Activated T-cell treated with anti-CD3 and anti-CD28 coated beads, Interleukin-2, amount 50 U/mL, for 72 hours (primary cell): ENCODE measurements around the gene EMILIN2. TPM values are rescaled to one million over a fixed set of nuclear protein-coding genes. Genes with fewer than 3 reads are reported as not detected.
"Not testable (repeated sequence)": the region's sequence is repeated elsewhere in the genome, so short reads cannot be mapped to it uniquely, and the experiment has no call there.

Experiments
- ATAC-seq, 2 donors: fragments of 150-1000 bp; cut with Tn5 transposase; replicated peaks in 1 of 2; 2 replicates each; pipeline ENCODE4 v1.10.0; 2021; ENCODE audit warnings: moderate library complexity in 2 of 2, mild to moderate bottlenecking in 1 of 2
- DNase-seq, 2 donors: peaks; one replicate each; pipeline ENCODE4 v3.0.0; 2021 to 2022; ENCODE audit warnings: mixed read lengths in 1 of 2
- H3K27ac Mint-ChIP-seq: one replicate; pipeline ENCODE4 v1.8.0; 2022; ENCODE audit warnings: mild to moderate bottlenecking, moderate library complexity, mixed read lengths
- H3K27me3 Mint-ChIP-seq: one replicate; pipeline ENCODE4 v1.8.0; 2022; ENCODE audit warnings: low read depth, mixed read lengths
- H3K36me3 Mint-ChIP-seq, 2 donors: one replicate each; pipeline ENCODE4 v1.8.0; 2022; ENCODE audit warnings: mixed read lengths in 2 of 2, mild to moderate bottlenecking in 1 of 2; ENCODE audit not compliant: insufficient read depth in 2 of 2
- H3K4me1 Mint-ChIP-seq: one replicate; pipeline ENCODE4 v1.8.0; 2022; ENCODE audit warnings: low read depth, mixed read lengths
- H3K4me3 Mint-ChIP-seq, 2 donors: one replicate each; pipeline ENCODE4 v1.8.0; 2022; ENCODE audit warnings: mild to moderate bottlenecking in 2 of 2, mixed read lengths in 2 of 2, moderate library complexity in 2 of 2
- H3K9me3 Mint-ChIP-seq, 2 donors: one replicate each; pipeline ENCODE4 v1.8.0; 2022; ENCODE audit warnings: mixed read lengths in 2 of 2
- total RNA-seq, 2 donors: library from RNA; stranded (reverse); gene quantifications; one replicate each; pipeline ENCODE4 v1.2.3, GENCODE V29; 2022

Gene EMILIN2
- total RNA-seq, 2 donors from 2014 or later: 12.7 to 18.3 TPM

- H3K4me3 Mint-ChIP-seq: peak overlapping the region; percentile 80 to 89
- ATAC-seq (no peak), DNase-seq (no peak)
- H3K9me3 Mint-ChIP-seq: no peaks in the 10 kb centered on the region
- H3K4me1 Mint-ChIP-seq: peaks cover 48% of the 10 kb centered on the region
- H3K36me3 Mint-ChIP-seq: peaks cover 4 to 8% of the 10 kb centered on the region in 2 donors
- peak overlapping the region; percentile 52 for H3K27ac Mint-ChIP-seq
- peaks cover 28% of the 10 kb centered on the region for H3K27me3 Mint-ChIP-seq
Measured at GRCh38 chr18:2848247-2849246, 1.7 kb downstream of the EMILIN2 start.

- DNase-seq (peak in 1 of 2 donors; percentile 19), ATAC-seq (no peak)
- no peak overlapping the region for H3K27ac Mint-ChIP-seq
- H3K36me3 Mint-ChIP-seq: peaks cover 4 to 8% of the 10 kb centered on the region in 2 donors
- H3K9me3 Mint-ChIP-seq: no peaks in the 10 kb centered on the region
- peak overlapping the region; percentile 15 to 27 for H3K4me3 Mint-ChIP-seq
- H3K4me1 Mint-ChIP-seq: peaks cover 58% of the 10 kb centered on the region
- H3K27me3 Mint-ChIP-seq: peaks cover 25% of the 10 kb centered on the region
Measured at GRCh38 chr18:2850816-2851215, 4.0 kb downstream of the EMILIN2 start.

- H3K4me1 Mint-ChIP-seq: peaks cover 58% of the 10 kb centered on the region
- ATAC-seq (no peak), DNase-seq (no peak)
- peaks cover 23% of the 10 kb centered on the region for H3K27me3 Mint-ChIP-seq
- no peak overlapping the region for H3K27ac Mint-ChIP-seq
- peaks cover 2 to 3% of the 10 kb centered on the region in 2 donors for H3K36me3 Mint-ChIP-seq
- no peaks in the 10 kb centered on the region for H3K9me3 Mint-ChIP-seq
- H3K4me3 Mint-ChIP-seq: no peak overlapping the region
Measured at GRCh38 chr18:2851771-2852170, 5.0 kb downstream of the EMILIN2 start.

GRCh38 chr18:2852460-2852859, 5.7 kb downstream of the EMILIN2 start:
- not testable (repeated sequence) for ATAC-seq, H3K9me3 Mint-ChIP-seq, H3K4me3 Mint-ChIP-seq, H3K36me3 Mint-ChIP-seq, H3K27ac Mint-ChIP-seq, DNase-seq
- Mint-ChIP-seq H3K4me1 (peaks cover 58% of the 10 kb centered on the region), H3K27me3 (peaks cover 23% of the 10 kb centered on the region)

- Mint-ChIP-seq H3K4me3 (no peak overlapping the region), H3K27ac (no peak overlapping the region), H3K36me3 (peaks cover 1 to 2% of the 10 kb centered on the region in 2 donors), H3K9me3 (no peaks in the 10 kb centered on the region), H3K27me3 (peaks cover 21% of the 10 kb centered on the region), H3K4me1 (peaks cover 51% of the 10 kb centered on the region)
- ATAC-seq (no peak), DNase-seq (no peak)
Measured at GRCh38 chr18:2853173-2853925, 6.5 kb downstream of the EMILIN2 start.

GRCh38 chr18:2853926-2854664, 7.3 kb downstream of the EMILIN2 start:
- DNase-seq (no peak), ATAC-seq (no peak)
- H3K36me3 Mint-ChIP-seq: no peaks in the 10 kb centered on the region
- no peak overlapping the region for H3K4me3 Mint-ChIP-seq
- no peak overlapping the region for H3K27ac Mint-ChIP-seq
- H3K4me1 Mint-ChIP-seq: peaks cover 43% of the 10 kb centered on the region
- H3K27me3 Mint-ChIP-seq: peaks cover 13% of the 10 kb centered on the region
- no peaks in the 10 kb centered on the region for H3K9me3 Mint-ChIP-seq

GRCh38 chr18:2854875-2855274, 8.1 kb downstream of the EMILIN2 start:
- H3K36me3 Mint-ChIP-seq: peaks cover 0 to 6% of the 10 kb centered on the region in 2 donors
- H3K4me1 Mint-ChIP-seq: peaks cover 35% of the 10 kb centered on the region
- ATAC-seq (no peak), DNase-seq (no peak)
- H3K27me3 Mint-ChIP-seq: peaks cover 7% of the 10 kb centered on the region
- no peak overlapping the region for H3K27ac Mint-ChIP-seq
- H3K9me3 Mint-ChIP-seq: peaks cover 0 to 2% of the 10 kb centered on the region in 2 donors
- peak overlapping the region in 1 of 2 donors; percentile 34 for H3K4me3 Mint-ChIP-seq

GRCh38 chr18:2855560-2856350, 8.9 kb downstream of the EMILIN2 start:
- H3K27me3 Mint-ChIP-seq: peaks cover 7% of the 10 kb centered on the region

GRCh38 chr18:2856547-2857170, 9.9 kb downstream of the EMILIN2 start:
- peak overlapping the region in 1 of 2 donors; percentile 69 for H3K4me3 Mint-ChIP-seq
- ATAC-seq (peak in 1 of 2 donors; percentile 60), DNase-seq (no peak)
- H3K27me3 Mint-ChIP-seq: peaks cover 7% of the 10 kb centered on the region
- H3K4me1 Mint-ChIP-seq: peaks cover 18% of the 10 kb centered on the region
- peaks cover 0 to 3% of the 10 kb centered on the region in 2 donors for H3K9me3 Mint-ChIP-seq
- H3K36me3 Mint-ChIP-seq: peaks cover 0 to 8% of the 10 kb centered on the region in 2 donors
- peak overlapping the region; percentile 79 for H3K27ac Mint-ChIP-seq

More at GRCh38 chr18:2855560-2856350, 8.9 kb downstream of the EMILIN2 start:
- peaks cover 0 to 8% of the 10 kb centered on the region in 2 donors for H3K36me3 Mint-ChIP-seq
- peak overlapping the region in 1 of 2 donors; percentile 69 for H3K4me3 Mint-ChIP-seq
- ATAC-seq (peak in 1 of 2 donors; percentile 84), DNase-seq (peak; percentile 8 to 25)
- no peak overlapping the region for H3K27ac Mint-ChIP-seq
- peaks cover 27% of the 10 kb centered on the region for H3K4me1 Mint-ChIP-seq
- peaks cover 0 to 3% of the 10 kb centered on the region in 2 donors for H3K9me3 Mint-ChIP-seq

GRCh38 chr18:2857491-2858131, 10.8 kb downstream of the EMILIN2 start:
- ATAC-seq (peak in 1 of 2 donors; percentile 18), DNase-seq (peak in 1 of 2 donors; percentile 14)
- peaks cover 7% of the 10 kb centered on the region for H3K27me3 Mint-ChIP-seq
- peaks cover 2 to 10% of the 10 kb centered on the region in 2 donors for H3K36me3 Mint-ChIP-seq
- H3K4me1 Mint-ChIP-seq: peaks cover 18% of the 10 kb centered on the region
- peaks cover 0 to 3% of the 10 kb centered on the region in 2 donors for H3K9me3 Mint-ChIP-seq
- H3K4me3 Mint-ChIP-seq: peak overlapping the region in 1 of 2 donors; percentile 69
- no peak overlapping the region for H3K27ac Mint-ChIP-seq

- not testable (repeated sequence) for ATAC-seq, H3K27me3 Mint-ChIP-seq, DNase-seq, H3K27ac Mint-ChIP-seq, H3K4me1 Mint-ChIP-seq, H3K4me3 Mint-ChIP-seq, H3K9me3 Mint-ChIP-seq
- H3K36me3 Mint-ChIP-seq: peaks cover 8 to 14% of the 10 kb centered on the region in 2 donors
Measured at GRCh38 chr18:2860397-2860796, 13.6 kb downstream of the EMILIN2 start.
